Measurements from ENCODE around the gene CUX1.

Gene CUX1

DNA sequence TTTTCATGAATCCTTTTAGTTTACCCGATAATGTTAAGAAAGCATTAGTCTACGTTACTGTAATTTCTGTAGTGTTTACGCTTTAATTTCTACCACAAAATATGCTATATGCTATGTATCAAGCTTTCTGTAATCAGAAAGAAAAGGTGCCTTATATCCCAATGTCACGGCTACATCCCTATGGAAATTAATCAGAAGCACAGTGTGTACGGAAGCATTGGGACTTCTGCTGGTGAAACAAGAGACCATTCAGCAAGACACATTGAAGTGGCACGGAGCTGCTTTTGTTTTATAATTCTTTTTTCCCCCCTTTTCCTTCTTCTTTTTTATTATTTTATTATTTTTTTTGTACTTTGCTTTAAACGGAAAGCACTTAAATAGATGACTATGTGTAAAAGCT, 438.1 kb downstream of the CUX1 start:
- FAIRE-seq: no peak

DNA sequence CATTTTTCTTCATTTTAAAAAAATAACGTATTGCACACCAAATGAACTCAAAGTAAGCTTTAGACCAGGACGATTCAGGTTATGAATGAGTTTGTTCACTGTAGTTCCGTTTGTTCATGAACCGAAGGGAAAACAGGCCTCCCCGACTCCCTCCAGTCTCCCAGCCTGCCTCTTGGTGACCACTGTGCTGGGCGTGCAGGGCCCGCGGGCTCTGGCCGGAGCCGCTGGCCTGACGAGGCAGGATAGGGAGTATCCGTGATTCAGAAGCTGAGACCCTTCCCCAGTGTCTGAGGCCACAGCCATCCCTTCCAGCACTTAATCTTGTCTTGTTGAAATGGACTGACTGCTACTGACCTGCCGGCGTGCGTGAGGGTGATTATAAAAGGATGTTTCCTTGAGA, 438.5 kb downstream of the CUX1 start:
- no peak for FAIRE-seq

DNA sequence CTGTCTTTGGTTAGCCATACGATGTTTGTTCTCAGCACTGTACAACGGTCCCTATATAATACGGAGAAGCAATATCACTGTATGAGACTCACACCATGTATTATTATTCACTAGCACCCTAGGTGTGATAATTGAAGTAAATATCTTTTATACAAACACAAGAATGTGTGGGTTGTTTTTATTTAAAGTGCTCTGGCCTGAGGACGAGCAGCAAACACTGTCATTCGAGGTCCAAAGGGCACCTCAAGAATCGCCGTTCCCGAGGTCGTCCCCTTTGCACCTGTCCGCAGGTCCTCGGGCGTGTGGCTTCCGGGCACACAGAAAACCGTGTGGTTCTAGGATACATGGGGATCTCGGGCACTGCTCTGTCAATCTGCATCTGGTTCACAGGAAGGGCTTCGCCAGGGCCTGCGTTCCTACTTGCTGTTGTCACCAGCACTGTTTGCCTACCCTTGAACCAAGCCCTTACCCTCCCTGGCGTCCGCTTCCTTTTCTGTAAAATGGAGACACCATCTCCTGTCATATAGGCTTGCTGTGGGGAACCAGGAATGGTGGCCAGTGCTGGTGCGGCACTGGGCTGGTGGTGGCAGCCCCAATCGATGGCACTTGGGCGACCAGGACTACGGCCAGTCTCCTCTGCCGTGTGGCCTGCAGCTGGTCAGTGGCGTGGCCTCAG, 440.8 kb downstream of the CUX1 start:
- no peak for FAIRE-seq

GRCh38 chr7:102258749-102259107, 441.3 kb downstream of the CUX1 start:
- no peak for FAIRE-seq

- FAIRE-seq: no peak
These were observed 443.4 kb downstream of the CUX1 start for GRCh38 chr7:102260856-102261255.

DNA sequence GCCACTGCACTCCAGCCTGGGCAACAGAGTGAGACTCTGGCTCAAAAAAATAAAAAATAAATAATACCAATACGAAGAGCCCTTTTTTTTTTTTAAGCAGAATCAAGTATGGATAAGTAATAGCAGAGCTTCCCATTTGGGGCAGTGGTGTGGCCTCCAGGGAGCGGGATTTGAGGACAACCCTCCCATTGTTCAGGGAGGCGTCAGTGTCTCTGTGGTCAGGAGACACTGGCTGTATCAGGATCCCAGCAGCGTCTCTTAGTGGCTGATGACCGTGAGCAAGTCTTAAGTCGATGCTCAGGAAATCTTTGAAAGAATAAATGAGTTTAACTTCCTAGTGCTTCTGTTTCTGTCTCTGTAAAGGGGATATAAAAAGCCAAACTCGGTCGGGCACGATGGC, 444.0 kb downstream of the CUX1 start:
- FAIRE-seq: no peak

- FAIRE-seq: no peak
These were observed 445.1 kb downstream of the CUX1 start for GRCh38 chr7:102262546-102262945.

GRCh38 chr7:102264367-102264891, 447.0 kb downstream of the CUX1 start:
- FAIRE-seq: no peak

DNA sequence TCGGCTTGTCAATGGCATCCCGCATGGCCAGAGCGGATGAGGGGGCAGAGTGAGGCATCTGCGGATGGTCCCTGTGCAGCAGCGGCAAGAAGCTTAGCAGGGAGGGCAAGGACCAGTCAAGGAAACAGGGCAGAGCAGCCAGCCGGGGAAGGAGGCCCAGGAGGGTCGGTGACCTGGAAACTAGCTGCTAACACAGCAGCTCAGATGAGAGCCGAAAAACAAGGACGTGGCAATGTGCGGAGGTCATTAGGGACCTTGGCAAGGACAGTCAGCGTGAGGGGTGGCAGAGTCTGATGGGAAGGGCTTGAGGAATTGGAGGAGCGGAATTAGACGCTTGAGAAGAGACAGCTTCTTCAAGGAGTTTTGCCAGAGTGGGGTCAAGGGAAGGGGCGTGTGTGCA, 449.1 kb downstream of the CUX1 start:
- no peak for FAIRE-seq

GRCh38 chr7:102268635-102269034, 451.2 kb downstream of the CUX1 start:
- FAIRE-seq: no peak

GRCh38 chr7:102270178-102270887, 452.9 kb downstream of the CUX1 start:
- FAIRE-seq: no peak

- FAIRE-seq: no peak
These were observed 453.9 kb downstream of the CUX1 start for GRCh38 chr7:102271158-102271798.

- no peak for FAIRE-seq
These were observed 454.9 kb downstream of the CUX1 start for GRCh38 chr7:102272075-102272916.

DNA sequence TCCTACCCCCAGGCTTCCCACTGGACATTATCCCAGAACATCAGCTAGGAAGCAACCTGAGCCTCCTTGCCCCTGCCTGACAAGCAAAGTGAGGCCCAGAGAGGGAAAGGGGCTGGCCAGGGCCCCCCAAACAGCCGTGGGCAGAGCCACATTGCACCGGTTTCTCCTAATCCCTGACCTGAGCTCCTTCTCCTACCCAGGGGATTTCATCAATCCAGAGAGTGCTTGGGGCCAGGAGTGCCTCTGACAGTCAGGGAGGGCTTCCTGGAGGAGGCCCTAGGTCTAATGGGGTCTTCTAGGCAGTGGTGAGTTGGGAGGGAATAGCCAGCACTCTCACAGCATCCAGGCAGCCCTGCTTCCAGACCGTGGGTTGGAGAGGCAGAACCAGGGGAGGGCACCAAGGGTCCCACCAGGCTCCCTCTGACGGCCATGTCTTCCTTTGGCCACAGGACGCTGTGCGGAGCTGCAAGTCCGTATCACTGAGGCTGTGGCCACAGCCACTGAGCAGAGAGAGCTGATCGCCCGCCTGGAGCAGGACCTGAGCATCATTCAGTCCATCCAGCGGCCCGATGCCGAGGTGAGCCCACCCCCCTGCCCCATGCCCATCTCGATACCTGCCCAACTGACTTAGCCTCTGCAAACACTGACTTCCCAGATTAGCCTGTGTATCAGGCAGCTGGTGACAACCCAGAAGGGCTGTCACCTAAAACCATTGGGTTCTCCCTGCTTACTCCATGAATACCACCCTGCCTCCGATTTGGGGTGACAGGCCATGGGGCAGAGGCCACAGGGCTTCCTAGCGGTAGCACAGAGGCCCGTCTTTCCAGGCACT, 455.7 kb downstream of the CUX1 start:
- no peak for FAIRE-seq

- FAIRE-seq: no peak
These were observed 456.6 kb downstream of the CUX1 start for GRCh38 chr7:102273749-102274712.

DNA sequence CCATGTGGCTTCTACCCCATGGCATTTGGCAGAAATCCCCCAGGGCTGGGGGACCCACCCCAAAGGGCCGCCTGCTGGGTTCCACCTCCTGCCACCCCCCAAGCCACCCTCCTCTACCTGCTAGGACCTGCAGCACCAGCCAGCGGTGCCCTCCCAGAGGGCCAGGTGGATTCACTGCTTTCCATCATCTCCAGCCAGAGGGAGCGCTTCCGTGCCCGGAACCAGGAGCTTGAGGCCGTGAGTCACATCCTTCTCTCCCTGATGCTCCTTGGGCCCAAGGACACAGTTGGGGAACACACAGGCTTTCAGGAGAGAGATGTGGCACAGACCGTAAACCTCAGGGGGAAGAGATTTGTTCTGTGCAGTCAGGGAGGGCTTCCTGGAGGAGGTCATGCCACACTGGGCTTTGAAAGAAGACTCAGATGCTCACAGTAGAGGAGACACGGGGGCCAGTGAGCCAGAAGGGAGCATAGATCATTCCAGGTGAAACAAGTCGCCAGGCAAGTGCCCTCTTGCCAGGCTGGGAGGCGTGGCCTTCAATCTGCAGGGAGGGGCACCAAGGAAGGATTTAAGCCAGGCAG, 457.8 kb downstream of the CUX1 start:
- no peak for FAIRE-seq

DNA sequence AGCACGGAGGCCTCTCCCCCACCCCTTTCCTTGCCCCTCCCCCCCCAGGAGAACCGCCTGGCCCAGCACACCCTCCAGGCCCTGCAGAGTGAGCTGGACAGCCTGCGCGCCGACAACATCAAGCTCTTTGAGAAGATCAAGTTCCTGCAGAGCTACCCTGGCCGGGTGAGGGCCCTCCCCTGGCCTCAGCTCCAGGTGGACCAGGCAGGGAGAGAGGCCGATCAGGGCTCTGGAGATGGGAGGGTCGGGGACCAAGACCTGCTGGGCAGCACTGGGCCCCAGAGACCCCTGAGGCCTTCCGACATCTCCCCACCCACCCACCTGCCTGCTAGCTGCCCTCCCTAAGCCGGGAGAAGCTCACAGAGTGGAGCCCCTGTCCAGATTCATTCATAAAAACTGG, 460.5 kb downstream of the CUX1 start:
- FAIRE-seq: no peak

GRCh38 chr7:102279537-102280400, 462.3 kb downstream of the CUX1 start:
- FAIRE-seq: no peak

GRCh38 chr7:102280521-102280920, 463.1 kb downstream of the CUX1 start:
- FAIRE-seq: no peak

- no peak for FAIRE-seq
These were observed 464.4 kb downstream of the CUX1 start for GRCh38 chr7:102281785-102282184.

Measured in A204.1 (cell line).